Dendritic cell treated with granulocyte-macrophage colony-stimulating factor and Interleukin-4, amounts not matched to agents 40 ng/mL and 50 ng/mL, for 4 days (primary cell): ENCODE data around the gene IL10RB.
"Not testable (repeated sequence)": the region's sequence is repeated elsewhere in the genome, so short reads cannot be mapped to it uniquely, and the experiment has no call there.

Source experiments
- H3K27ac Mint-ChIP-seq: one replicate; pipeline ENCODE4 v1.8.0; 2022; ENCODE audit warnings: mild to moderate bottlenecking, mixed read lengths
- H3K27me3 Mint-ChIP-seq: one replicate; pipeline ENCODE4 v1.8.0; 2022; ENCODE audit warnings: mild to moderate bottlenecking, mixed read lengths
- H3K36me3 Mint-ChIP-seq: one replicate; pipeline ENCODE4 v1.8.0; 2022; ENCODE audit warnings: low read depth, mixed read lengths
- H3K4me1 Mint-ChIP-seq: one replicate; pipeline ENCODE4 v1.8.0; 2022; ENCODE audit warnings: low read depth, mixed read lengths
- H3K4me3 Mint-ChIP-seq: one replicate; pipeline ENCODE4 v1.8.0; 2022; ENCODE audit warnings: mild to moderate bottlenecking, moderate library complexity, mixed read lengths
- H3K9me3 Mint-ChIP-seq: one replicate; pipeline ENCODE4 v1.8.0; 2022; ENCODE audit warnings: mixed read lengths
- intact Hi-C: fragments of 100-400 bp; cut with micrococcal nuclease; formaldehyde crosslinking; loops from one replicate; pipeline ENCODE4 v1.15.0; 2022

Gene IL10RB

DNA sequence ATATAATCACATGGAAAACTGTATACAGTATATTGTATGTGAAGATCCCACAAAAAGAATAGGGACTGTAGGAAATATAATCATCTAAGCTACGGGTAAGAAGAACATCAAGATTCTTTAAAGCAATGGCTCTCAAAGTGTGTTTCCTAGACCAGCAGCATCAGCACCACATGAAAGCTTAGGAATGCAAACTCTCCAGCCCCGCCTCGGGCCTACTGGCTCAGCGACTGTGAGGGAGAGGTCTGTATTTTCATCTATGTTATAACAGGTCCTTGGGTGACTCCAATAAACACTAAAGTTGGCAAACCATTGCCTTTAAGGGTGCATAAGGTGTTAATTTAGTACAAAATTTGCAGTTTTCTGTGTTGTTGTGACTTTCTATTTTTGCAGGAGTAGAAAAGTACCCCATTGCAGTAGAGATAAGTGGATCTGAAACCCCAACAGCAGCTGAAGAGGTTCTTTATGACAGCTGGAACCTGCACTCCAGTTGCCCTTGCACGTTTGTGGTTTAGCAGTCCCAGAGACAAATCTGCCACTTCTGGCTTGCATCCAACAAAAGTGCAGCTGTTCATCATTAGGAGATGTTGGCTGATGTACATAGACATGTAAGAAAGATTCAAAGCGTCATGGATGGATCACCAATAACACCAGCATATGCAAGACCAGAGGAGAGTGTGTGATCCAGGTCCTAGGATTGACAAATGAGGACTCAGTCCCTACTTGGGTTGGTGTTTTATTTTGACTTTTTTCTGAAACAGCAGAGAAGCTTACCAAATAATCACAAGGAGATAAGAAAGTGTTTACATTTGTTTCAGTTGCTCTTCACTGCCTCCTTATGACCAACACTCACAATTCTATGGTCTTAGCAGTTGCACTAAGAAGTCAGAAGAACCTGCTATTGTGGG lies 42.7 kb downstream of the IL10RB start:
- Mint-ChIP-seq H3K36me3 (no peaks in the 10 kb centered on the region), H3K4me3 (no peak overlapping the region), H3K27ac (peak overlapping the region; percentile 65), H3K27me3 (no peaks in the 10 kb centered on the region), H3K9me3 (no peaks in the 10 kb centered on the region), H3K4me1 (peaks cover 68% of the 10 kb centered on the region)
- intact Hi-C loops = no loop called here

DNA sequence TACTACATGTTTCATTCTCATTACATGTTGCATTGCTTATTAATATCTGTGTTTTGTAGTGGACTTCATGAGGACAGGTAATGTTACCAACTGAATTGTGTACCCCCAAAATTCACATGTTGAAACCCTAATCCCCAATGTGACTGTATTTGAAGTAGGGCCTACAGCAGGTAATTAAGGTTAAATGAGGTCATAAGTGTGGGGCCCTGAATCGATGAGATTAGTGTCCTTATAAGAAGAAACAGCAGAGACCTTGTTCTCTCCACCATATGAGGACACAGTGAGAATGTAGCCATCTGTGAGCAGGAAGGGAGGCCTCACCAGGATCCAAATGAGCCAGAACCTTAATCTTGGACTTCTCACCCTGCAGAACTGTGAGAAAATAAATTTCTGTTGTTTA lies 43.6 kb downstream of the IL10RB start:
- Mint-ChIP-seq H3K4me3 (no peak overlapping the region), H3K27me3 (no peaks in the 10 kb centered on the region), H3K36me3 (no peaks in the 10 kb centered on the region), H3K27ac (no peak overlapping the region), H3K9me3 (no peaks in the 10 kb centered on the region), H3K4me1 (peaks cover 67% of the 10 kb centered on the region)
- intact Hi-C loops = no loop called here

DNA sequence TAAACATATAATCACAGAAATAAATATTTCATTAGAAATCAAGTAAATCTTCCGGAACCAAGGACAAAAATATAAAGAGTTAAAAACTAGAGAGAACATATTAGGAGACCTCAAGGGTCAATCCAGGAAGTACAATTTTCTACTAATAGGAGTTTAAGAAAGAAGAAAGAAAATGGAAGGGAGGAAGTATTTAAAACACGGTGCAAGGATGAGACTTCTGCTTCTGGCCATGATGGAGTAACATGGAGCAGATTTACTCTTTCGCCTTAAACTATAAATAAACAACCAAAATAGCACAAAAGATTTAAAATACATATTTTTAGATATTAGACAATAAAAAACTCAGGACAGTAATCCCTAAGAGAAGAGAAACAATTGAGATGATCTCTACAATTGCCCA lies 46.0 kb downstream of the IL10RB start:
- H3K27ac Mint-ChIP-seq = peak overlapping the region; percentile 81
- peaks cover 66% of the 10 kb centered on the region for H3K4me1 Mint-ChIP-seq
- H3K9me3 Mint-ChIP-seq = no peaks in the 10 kb centered on the region
- H3K4me3 Mint-ChIP-seq = no peak overlapping the region
- H3K36me3 Mint-ChIP-seq = no peaks in the 10 kb centered on the region
- no peaks in the 10 kb centered on the region for H3K27me3 Mint-ChIP-seq
- intact Hi-C loops = no loop called here

DNA sequence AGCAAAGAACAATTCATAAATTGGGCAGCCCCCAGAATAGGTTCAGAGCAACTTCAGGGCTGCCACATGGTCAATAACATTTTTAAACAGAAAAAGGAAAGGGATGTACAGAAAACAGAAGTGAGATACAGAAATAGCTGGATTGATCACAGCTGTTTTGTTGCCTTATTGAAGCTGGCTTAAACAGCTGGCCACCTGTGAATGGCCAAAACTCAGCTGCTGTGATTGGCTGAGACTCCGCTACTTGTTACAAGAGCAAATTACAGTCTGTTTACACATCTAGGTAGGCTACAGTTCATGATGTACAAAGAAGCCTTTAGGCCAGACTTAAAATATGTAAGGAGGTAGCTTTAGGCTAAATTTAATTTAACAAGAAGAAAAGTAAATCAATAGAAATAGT lies 47.0 kb downstream of the IL10RB start:
- Mint-ChIP-seq H3K4me3 (no peak overlapping the region), H3K36me3 (no peaks in the 10 kb centered on the region), H3K27ac (no peak overlapping the region), H3K27me3 (no peaks in the 10 kb centered on the region), H3K9me3 (no peaks in the 10 kb centered on the region), H3K4me1 (peaks cover 67% of the 10 kb centered on the region)
- intact Hi-C loops = no loop called here

DNA sequence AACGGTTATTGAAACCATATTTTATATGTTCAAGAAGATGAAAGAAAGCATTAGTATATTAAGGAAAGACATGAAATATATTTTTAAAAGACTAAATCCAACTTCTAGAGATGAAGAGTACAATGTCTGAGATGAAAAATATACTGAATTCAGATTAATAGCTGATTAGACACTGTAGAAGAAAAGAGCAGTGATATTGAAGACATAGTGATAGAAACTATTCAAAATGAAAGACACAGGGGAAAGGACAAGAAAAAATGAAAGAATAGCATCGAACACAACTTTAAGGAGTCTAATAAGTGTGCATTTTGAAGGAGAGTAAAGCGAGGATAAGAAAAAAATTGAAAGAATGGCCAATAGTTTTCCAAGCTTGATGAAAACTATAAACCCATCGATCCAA lies 47.4 kb downstream of the IL10RB start:
- H3K4me1 Mint-ChIP-seq = peaks cover 70% of the 10 kb centered on the region
- intact Hi-C loops = no loop called here

DNA sequence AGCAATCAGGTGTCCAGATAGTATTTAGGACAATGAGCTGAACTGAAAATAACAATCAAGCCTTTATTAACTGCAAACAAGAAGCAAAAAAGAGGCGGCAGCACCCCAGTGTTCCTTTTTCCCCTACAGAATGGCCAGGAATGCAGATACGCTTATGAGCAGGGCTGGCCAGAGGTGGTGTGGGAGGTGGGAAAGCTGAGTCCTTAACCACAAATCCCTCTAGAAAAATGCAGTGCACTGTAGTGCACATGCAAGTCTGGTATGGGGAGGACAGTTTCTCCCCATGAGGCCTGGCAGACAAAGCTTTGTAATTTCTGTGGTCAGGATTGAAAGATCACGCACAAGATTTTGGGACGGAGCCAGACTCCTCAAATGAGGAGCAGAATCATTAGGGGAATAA lies 47.9 kb downstream of the IL10RB start:
- no peaks in the 10 kb centered on the region for H3K9me3 Mint-ChIP-seq
- no peak overlapping the region for H3K4me3 Mint-ChIP-seq
- intact Hi-C loops = no loop called here

More for the DNA sequence above, 47.4 kb downstream of the IL10RB start:
- Mint-ChIP-seq H3K27ac (no peak overlapping the region), H3K27me3 (no peaks in the 10 kb centered on the region), H3K9me3 (no peaks in the 10 kb centered on the region), H3K4me3 (no peak overlapping the region), H3K36me3 (no peaks in the 10 kb centered on the region)

DNA sequence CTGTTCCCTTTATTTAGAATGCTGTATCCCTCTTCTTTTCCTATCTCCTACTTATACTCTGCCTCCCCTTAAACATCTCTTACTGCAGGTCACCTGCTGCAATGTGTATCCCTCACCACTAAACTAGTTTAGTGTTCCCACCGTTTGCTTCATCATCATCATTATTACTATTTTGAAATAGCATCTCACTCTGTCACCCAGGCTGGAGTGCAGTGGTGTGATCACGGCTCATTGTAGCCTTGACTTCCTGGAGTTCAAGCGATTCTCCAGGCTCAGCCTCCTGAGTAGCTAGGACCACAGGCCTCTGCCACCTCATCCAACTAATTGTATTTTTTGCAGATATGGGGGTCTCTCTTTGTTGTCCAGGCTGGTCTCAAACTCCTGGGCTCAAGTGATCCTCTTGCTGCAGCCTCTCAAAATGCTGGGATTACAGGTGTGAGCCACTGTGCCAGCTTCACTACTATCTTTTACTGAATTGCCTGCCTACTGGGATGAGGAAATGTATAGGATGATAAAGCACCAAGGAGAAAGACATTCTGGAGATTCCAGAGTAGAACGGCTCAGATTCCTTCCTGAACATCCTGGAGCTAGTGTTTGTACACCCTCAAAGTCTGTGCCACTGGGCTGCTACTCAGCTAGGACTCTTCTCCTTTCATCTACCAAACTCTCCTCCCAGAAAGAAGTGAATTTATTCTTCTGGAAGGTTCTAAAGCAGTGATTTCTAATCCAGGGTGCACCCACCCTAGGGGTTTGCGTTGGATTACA lies 50.0 kb downstream of the IL10RB start:
- H3K27me3 Mint-ChIP-seq = no peaks in the 10 kb centered on the region
- H3K27ac Mint-ChIP-seq = peak overlapping the region; percentile 71
- intact Hi-C loops = no loop called here
- peaks cover 63% of the 10 kb centered on the region for H3K4me1 Mint-ChIP-seq
- H3K9me3 Mint-ChIP-seq = no peaks in the 10 kb centered on the region
- H3K36me3 Mint-ChIP-seq = no peaks in the 10 kb centered on the region
- H3K4me3 Mint-ChIP-seq = no peak overlapping the region

More for the DNA sequence above, 47.9 kb downstream of the IL10RB start:
- Mint-ChIP-seq H3K27me3 (no peaks in the 10 kb centered on the region), H3K36me3 (no peaks in the 10 kb centered on the region), H3K4me1 (peaks cover 65% of the 10 kb centered on the region), H3K27ac (no peak overlapping the region)

DNA sequence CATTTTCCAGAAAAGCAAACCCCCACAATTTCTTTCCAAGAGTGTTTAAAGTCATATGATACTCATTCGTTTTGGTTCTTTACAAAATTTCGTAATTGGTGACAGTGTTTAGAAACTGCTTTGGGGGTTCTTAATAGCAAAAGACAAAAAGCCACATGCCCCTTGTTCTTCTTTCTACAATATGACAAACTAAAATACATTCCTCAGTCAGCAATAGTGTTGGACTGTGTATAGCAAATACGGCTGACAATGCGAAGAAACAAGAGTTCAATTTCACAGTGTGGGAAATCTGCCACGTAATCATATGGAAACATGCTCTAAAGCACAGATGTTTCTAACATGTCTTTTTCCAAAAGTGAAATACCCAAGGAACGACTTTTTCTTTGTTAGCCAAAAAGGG lies 51.0 kb downstream of the IL10RB start:
- no peaks in the 10 kb centered on the region for H3K9me3 Mint-ChIP-seq
- no peak overlapping the region for H3K4me3 Mint-ChIP-seq
- peaks cover 56% of the 10 kb centered on the region for H3K4me1 Mint-ChIP-seq
- no peaks in the 10 kb centered on the region for H3K27me3 Mint-ChIP-seq
- H3K27ac Mint-ChIP-seq = peak overlapping the region; percentile 65
- intact Hi-C loops = no loop called here
- no peaks in the 10 kb centered on the region for H3K36me3 Mint-ChIP-seq

DNA sequence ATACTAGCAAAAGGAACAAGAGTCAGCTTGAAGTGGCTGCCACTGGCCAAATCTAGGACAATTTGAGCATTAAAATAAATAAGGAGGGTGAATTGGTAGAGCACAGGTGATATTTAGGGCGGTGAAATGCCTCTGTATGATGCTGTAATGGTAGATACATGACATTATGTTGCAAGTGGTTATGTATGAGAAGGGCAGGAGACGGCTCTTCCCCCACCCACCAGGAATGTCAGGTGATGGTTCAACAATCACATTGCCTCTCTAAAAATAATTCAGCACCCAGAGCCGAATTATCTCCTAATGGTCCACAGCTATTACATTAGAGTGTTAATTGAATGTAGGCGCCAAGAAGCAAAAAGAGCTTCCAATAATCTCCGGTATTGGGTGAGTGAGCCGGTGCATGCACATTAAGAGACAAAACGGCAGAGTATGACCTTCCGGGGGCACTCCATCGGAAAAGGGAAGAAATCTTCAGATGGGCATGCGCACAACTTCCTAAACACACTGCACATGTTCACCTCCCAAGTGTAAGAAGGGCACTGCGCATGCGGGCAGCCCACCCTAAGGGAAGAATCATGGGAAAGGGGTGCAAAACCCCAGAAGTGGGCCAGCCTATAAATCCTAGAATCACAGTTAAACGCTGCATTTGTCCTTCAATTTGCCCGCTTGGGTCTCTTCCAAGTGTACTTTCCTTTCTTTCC lies 51.8 kb downstream of the IL10RB start:
- H3K27me3 Mint-ChIP-seq = no peaks in the 10 kb centered on the region
- H3K4me1 Mint-ChIP-seq = peaks cover 49% of the 10 kb centered on the region
- peak overlapping the region; percentile 65 for H3K27ac Mint-ChIP-seq
- H3K36me3 Mint-ChIP-seq = no peaks in the 10 kb centered on the region
- intact Hi-C loops = no loop called here
- H3K4me3 Mint-ChIP-seq = no peak overlapping the region
- H3K9me3 Mint-ChIP-seq = no peaks in the 10 kb centered on the region

DNA sequence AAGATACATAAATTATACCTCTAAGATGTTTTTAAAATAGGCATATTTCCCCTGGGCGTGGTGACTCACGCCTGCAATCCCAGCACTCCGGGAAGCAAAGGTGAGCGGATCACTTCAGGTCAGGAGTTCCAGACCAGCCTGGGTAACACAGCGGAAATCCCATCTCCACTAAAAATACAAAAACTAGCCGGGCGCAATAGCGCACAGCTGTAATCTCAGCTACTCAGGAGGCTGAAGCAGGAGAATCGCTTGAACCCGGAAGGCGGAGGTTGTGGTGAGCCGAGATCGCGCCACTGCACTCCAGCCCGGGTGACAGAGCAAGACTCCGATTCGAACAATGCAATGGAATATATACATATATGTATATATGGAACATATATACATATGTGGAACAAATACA lies 54.8 kb downstream of the IL10RB start:
- H3K27ac Mint-ChIP-seq, H3K27me3 Mint-ChIP-seq, H3K9me3 Mint-ChIP-seq, H3K4me3 Mint-ChIP-seq, H3K36me3 Mint-ChIP-seq: not testable (repeated sequence)
- peaks cover 21% of the 10 kb centered on the region for H3K4me1 Mint-ChIP-seq
- intact Hi-C loops = loop anchor here (10.0 kb wide), 1 partner anchor 56 kb away; the partner anchor contains the start of gene IL10RB

DNA sequence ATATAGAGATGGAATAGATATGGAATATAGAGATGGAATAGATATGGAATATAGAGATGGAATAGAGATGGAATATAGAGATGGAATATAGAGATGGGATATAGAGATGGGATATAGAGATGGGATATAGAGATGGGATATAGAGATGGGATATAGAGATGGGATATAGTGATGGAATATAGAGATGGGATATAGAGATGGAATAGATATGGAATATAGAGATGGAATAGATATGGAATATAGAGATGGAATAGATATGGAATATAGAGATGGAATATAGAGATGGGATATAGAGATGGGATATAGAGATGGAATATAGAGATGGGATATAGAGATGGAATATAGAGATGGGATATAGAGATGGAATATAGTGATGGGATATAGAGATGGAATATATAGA lies 57.4 kb downstream of the IL10RB start:
- not testable (repeated sequence) for H3K36me3 Mint-ChIP-seq, H3K4me3 Mint-ChIP-seq, H3K27ac Mint-ChIP-seq, H3K27me3 Mint-ChIP-seq, H3K9me3 Mint-ChIP-seq
- intact Hi-C loops = loop anchor here (1.0 to 10.0 kb wide), 2 partner anchors 22 to 59 kb away; partner anchors contain the start of gene IL10RB
- peaks cover 21% of the 10 kb centered on the region for H3K4me1 Mint-ChIP-seq

DNA sequence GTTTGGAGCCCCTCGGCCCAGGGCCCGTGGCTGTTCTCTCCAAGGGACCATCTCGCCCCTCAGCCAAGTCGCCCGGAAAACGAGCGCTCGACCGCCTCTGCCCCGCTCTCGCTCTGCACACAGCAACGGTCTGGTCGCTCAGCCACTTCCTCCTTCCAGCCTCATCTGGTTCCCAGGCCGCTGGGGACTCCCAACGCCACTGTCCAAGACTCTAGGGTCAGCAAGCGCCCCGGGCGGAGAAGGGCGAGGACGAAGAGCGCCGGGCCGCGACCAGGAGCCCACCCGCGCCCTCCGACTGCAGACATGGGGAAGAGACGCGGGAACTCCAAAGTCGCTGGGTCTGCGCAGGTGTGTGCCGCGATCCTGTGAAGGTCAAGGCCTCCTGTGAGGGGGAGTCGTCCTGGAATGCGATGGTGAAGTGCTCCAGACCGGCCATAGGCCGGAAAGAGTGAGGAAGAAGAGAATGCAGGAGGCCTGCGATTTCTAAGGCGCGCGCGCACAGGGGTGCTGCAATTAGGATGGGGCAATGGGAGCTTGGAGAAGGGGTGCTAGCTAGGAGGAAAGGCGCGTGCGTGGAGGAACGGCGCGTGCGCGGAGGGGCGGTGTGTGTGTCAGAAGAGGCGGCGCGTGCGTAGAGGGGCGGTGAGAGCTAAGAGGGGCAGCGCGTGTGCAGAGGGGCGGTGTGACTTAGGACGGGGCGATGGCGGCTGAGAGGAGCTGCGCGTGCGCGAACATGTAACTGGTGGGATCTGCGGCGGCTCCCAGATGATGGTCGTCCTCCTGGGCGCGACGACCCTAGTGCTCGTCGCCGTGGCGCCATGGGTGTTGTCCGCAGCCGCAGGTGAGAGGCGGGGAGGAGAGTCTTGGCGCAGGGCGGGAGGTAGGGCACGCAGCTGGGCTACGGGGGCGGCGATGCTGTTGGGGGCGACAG lies 58.4 kb downstream of the IL10RB start, which contains the start of gene IFNAR1:
IFNAR1 (plus strand) TSS at position 680 of the 931 bp plus-strand sequence; CDS start at position 766, 86 bp downstream.
- Mint-ChIP-seq H3K27me3 (no peaks in the 10 kb centered on the region), H3K9me3 (no peaks in the 10 kb centered on the region), H3K4me3 (no peak within 1 kb of the TSS), H3K27ac (no peak within 1 kb of the TSS), H3K36me3 (peaks cover 9% of the 10 kb centered on the region), H3K4me1 (peaks cover 21% of the 10 kb centered on the region)
- intact Hi-C loops = loop anchor here (1.0 to 10.0 kb wide), 2 partner anchors 23 to 60 kb away; partner anchors contain the start of gene IL10RB
